ENCODE results near the gene SLC1A3.

DNA sequence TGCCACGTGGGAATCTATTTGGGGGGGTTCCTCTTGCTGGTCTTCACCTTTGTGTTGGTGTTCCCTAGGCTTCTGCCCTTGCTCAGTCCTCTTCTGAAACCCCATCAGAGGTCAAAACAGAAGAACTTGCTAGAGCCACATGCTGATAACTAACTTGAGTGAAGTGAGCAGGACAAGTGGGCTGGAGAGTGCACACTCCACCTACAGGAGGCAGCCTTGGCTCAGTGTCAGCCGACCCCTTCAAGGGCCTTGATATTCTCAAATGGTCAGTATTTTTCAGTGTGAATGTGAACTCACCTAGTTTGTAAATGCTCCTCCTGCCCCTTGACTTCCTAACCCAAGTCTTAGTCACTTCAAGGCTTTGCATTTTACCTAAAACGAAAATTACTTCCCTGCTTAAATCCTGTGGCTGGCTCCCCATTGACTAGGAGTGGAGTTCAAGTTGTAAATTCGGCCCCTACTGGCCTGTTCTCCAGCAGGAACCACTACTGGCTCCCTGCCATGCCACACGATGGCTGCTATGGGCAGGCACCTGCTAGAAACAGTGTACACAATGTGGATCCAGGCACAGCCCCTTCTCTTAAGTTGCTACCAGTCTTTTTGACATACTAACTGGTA lies 3.6 kb upstream of the SLC1A3 start:
- TF ChIP-seq EZH2 (IDR thresholded peaks at IDR 0.05) (no peak), CTCF (IDR thresholded peaks at IDR 0.05) (peak; percentile 46), EZH2phosphoT487 (IDR thresholded peaks at IDR 0.05) (no peak)
